ENCODE results near the gene BCL2.

Gene BCL2

GRCh38 chr18:63315876-63316275, 3.7 kb downstream of the BCL2 start:
- DNase-seq (ENCODE audit: low read depth, low spot score), result no peak
- no peak overlapping the region for H3K27ac ChIP-seq
- no peaks in the 10 kb centered on the region for H3K9me3 ChIP-seq (ENCODE audit: low read depth, low read length)
- H3K9ac ChIP-seq (ENCODE audit: insufficient read length), result no peak overlapping the region
- H3K4me3 ChIP-seq, result no peak overlapping the region
- H3K36me3 ChIP-seq (ENCODE audit: insufficient read depth, low read length), result no peaks in the 10 kb centered on the region
- TF ChIP-seq EZH2 (IDR thresholded peaks at IDR 0.05) (no peak), POLR2AphosphoS5 (IDR thresholded peaks at IDR 0.05; ENCODE audit: borderline replicate concordance, low read depth, low read length) (no peak), FOXP2 (optimal IDR thresholded peaks at IDR 0.05; ENCODE audit: control extremely low read depth, extremely low read length, insufficient read depth) (no peak)

DNA sequence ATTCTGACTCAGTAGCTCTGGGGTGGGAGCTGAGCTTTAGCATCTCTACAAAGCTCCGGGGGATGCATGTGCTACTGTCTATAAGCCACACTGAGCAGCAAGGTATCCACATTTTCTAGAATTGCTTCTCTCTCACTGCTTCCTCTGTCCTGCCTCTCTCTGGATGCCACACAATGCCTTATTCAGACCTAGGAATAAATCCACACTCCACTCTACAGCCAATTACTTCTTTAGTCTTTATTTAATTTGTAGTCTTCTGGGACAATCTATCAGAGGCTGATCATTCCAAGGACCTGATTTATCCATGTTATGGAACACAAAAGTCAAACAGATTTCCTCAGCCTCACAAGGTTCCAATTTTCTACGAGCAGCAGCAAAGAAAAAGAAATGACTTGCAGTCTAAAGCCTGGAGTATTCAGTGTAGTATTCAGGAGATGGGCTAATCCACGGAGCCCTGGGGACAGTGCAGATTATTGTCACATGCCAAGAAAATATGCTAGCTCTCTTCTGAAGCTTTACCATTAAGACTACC, 4.4 kb downstream of the BCL2 start:
- TF ChIP-seq POLR2AphosphoS5 (IDR thresholded peaks at IDR 0.05; ENCODE audit: borderline replicate concordance, low read depth, low read length) (no peak), FOXP2 (optimal IDR thresholded peaks at IDR 0.05; ENCODE audit: control extremely low read depth, extremely low read length, insufficient read depth) (no peak)
- Histone ChIP-seq H3K9me3 (ENCODE audit: low read depth, low read length) (no peaks in the 10 kb centered on the region), H3K9ac (ENCODE audit: insufficient read length) (no peak overlapping the region), H3K27ac (no peak overlapping the region), H3K4me3 (no peak overlapping the region), H3K36me3 (ENCODE audit: insufficient read depth, low read length) (no peaks in the 10 kb centered on the region)
- DNase-seq (ENCODE audit: low read depth, low spot score), result no peak

DNA sequence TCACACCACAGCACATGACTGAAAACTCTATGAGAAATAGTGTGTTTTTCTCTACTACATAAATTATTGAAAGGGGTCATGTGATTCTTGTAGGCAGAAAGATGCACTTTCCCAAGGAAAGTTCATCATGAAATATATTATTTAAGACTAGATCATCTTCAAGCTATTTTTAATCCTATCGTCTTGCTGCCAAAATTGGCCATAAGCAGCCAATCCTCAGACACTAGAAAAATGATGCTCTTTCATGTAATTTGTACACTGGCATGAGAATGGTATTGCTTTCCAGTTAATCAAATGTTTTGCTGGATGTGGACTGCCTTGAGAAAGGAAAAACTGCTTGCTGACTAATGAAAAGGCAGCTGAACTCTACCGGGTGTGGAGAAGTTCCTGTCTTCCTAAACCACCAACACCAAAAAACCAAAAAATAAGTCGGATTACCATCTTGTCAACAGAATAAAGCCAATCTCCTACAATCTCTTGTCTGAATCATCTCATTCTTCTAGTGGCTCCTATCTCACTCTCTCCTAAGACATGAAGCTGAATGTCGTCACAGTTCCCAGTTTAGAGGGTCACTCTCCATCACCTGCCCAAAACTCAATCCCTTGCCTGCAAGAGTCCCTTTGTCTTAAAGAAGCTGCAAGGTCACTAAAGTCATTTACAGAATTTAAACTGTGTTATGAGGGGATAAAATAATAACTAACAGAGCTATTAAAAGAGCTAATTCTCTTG, 5.3 kb downstream of the BCL2 start:
- no peak overlapping the region for H3K9ac ChIP-seq (ENCODE audit: insufficient read length)
- no peak overlapping the region for H3K27ac ChIP-seq
- TF ChIP-seq POLR2AphosphoS5 (IDR thresholded peaks at IDR 0.05; ENCODE audit: borderline replicate concordance, low read depth, low read length) (no peak), EZH2 (IDR thresholded peaks at IDR 0.05) (no peak), FOXP2 (optimal IDR thresholded peaks at IDR 0.05; ENCODE audit: control extremely low read depth, extremely low read length, insufficient read depth) (no peak)
- no peaks in the 10 kb centered on the region for H3K36me3 ChIP-seq (ENCODE audit: insufficient read depth, low read length)
- H3K4me3 ChIP-seq, result no peak overlapping the region
- DNase-seq (ENCODE audit: low read depth, low spot score), result no peak
- H3K9me3 ChIP-seq (ENCODE audit: low read depth, low read length), result no peaks in the 10 kb centered on the region

DNA sequence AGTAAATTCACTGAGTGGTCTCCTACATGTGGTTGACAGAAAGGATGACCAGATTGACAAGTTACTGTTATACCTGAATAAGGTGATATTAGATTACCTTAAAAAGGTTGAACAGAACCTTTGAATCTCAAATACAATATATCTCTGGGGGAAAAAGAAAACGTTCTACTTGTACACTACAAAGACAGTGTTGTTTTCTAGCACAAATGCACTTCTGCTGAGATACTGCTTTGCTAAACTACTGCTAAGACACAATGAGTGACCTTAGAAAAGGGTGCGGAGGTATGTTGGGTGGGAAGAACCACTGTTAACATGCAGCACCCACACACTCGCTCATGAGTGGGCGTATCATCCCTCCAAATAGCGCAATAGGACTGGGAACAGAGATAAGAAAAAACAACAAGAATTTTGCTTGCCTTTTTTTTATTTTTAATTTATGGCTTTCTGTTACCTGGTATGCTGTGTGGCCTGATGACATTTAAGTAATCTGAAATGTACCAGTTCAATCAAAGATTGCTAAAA, 6.1 kb downstream of the BCL2 start:
- Histone ChIP-seq H3K4me3 (no peak overlapping the region), H3K27ac (no peak overlapping the region), H3K9me3 (ENCODE audit: low read depth, low read length) (no peaks in the 10 kb centered on the region), H3K9ac (ENCODE audit: insufficient read length) (no peak overlapping the region), H3K36me3 (ENCODE audit: insufficient read depth, low read length) (no peaks in the 10 kb centered on the region)
- no peak for DNase-seq (ENCODE audit: low read depth, low spot score)
- TF ChIP-seq POLR2AphosphoS5 (IDR thresholded peaks at IDR 0.05; ENCODE audit: borderline replicate concordance, low read depth, low read length) (no peak), FOXP2 (optimal IDR thresholded peaks at IDR 0.05; ENCODE audit: control extremely low read depth, extremely low read length, insufficient read depth) (no peak), EZH2 (IDR thresholded peaks at IDR 0.05) (no peak)

GRCh38 chr18:63312737-63313395, 6.7 kb downstream of the BCL2 start:
- Histone ChIP-seq H3K36me3 (ENCODE audit: insufficient read depth, low read length) (no peaks in the 10 kb centered on the region), H3K9me3 (ENCODE audit: low read depth, low read length) (no peaks in the 10 kb centered on the region), H3K27ac (no peak overlapping the region), H3K9ac (ENCODE audit: insufficient read length) (no peak overlapping the region), H3K4me3 (no peak overlapping the region)
- DNase-seq (ENCODE audit: low read depth, low spot score), result no peak
- no peak for TF ChIP-seq EZH2 (IDR thresholded peaks at IDR 0.05)
- no peak for TF ChIP-seq POLR2AphosphoS5 (IDR thresholded peaks at IDR 0.05; ENCODE audit: borderline replicate concordance, low read depth, low read length)
- TF ChIP-seq FOXP2 (optimal IDR thresholded peaks at IDR 0.05; ENCODE audit: control extremely low read depth, extremely low read length, insufficient read depth), result no peak

DNA sequence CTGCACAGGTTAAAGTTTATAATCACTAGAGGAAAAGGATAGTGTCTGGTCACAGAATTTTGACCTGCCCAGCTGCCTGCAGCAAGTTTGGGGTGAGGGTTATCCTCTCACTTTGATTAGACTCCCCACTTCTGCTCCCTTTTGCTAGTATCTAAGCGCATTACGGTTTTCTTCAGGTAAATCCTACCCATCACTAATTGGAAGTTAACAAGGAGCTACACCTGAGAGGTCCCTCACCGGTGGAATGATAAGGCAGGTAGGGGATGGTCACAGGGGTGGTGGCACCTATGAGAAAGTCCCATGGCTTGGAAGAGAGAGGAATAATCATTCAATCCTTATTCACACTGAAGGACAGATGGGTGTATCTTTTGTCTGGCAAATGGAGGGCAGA, 7.6 kb downstream of the BCL2 start:
- Histone ChIP-seq H3K36me3 (ENCODE audit: insufficient read depth, low read length) (no peaks in the 10 kb centered on the region), H3K27ac (no peak overlapping the region), H3K9ac (ENCODE audit: insufficient read length) (no peak overlapping the region), H3K4me3 (no peak overlapping the region), H3K9me3 (ENCODE audit: low read depth, low read length) (no peaks in the 10 kb centered on the region)
- TF ChIP-seq FOXP2 (optimal IDR thresholded peaks at IDR 0.05; ENCODE audit: control extremely low read depth, extremely low read length, insufficient read depth) (no peak), EZH2 (IDR thresholded peaks at IDR 0.05) (no peak), POLR2AphosphoS5 (IDR thresholded peaks at IDR 0.05; ENCODE audit: borderline replicate concordance, low read depth, low read length) (no peak)
- no peak for DNase-seq (ENCODE audit: low read depth, low spot score)

GRCh38 chr18:63311118-63312018, 8.2 kb downstream of the BCL2 start:
- Histone ChIP-seq H3K9ac (ENCODE audit: insufficient read length) (no peak overlapping the region), H3K27ac (no peak overlapping the region), H3K36me3 (ENCODE audit: insufficient read depth, low read length) (no peaks in the 10 kb centered on the region), H3K9me3 (ENCODE audit: low read depth, low read length) (no peaks in the 10 kb centered on the region), H3K4me3 (no peak overlapping the region)
- no peak for DNase-seq (ENCODE audit: low read depth, low spot score)
- TF ChIP-seq EZH2 (IDR thresholded peaks at IDR 0.05) (no peak), POLR2AphosphoS5 (IDR thresholded peaks at IDR 0.05; ENCODE audit: borderline replicate concordance, low read depth, low read length) (no peak), FOXP2 (optimal IDR thresholded peaks at IDR 0.05; ENCODE audit: control extremely low read depth, extremely low read length, insufficient read depth) (no peak)

- Histone ChIP-seq H3K9ac (ENCODE audit: insufficient read length) (no peak overlapping the region), H3K36me3 (ENCODE audit: insufficient read depth, low read length) (no peaks in the 10 kb centered on the region), H3K4me3 (no peak overlapping the region), H3K27ac (no peak overlapping the region), H3K9me3 (ENCODE audit: low read depth, low read length) (no peaks in the 10 kb centered on the region)
- TF ChIP-seq POLR2AphosphoS5 (IDR thresholded peaks at IDR 0.05; ENCODE audit: borderline replicate concordance, low read depth, low read length) (no peak), FOXP2 (optimal IDR thresholded peaks at IDR 0.05; ENCODE audit: control extremely low read depth, extremely low read length, insufficient read depth) (no peak), EZH2 (IDR thresholded peaks at IDR 0.05) (no peak)
- no peak for DNase-seq (ENCODE audit: low read depth, low spot score)
These were observed 10.1 kb downstream of the BCL2 start for GRCh38 chr18:63309422-63309821.

All from SK-N-MC (cell line).